Uterus (tissue), 4 donors: ENCODE measurements around the gene STK39. TPM values are rescaled to one million over a fixed set of nuclear protein-coding genes. Genes with fewer than 3 reads are reported as not detected.

Source experiments
- DNase-seq, 2 donors: peaks; one replicate each; pipeline ENCODE4 v3.0.0-alpha.2; 2019 to 2020
- H3K27ac ChIP-seq, 2 donors: fragments of 200-600 bp; sonication (generic); 1 replicate in 1 of 2; 2 replicates in 1 of 2; pipeline ENCODE4 v1.5.1; 2016 to 2018
- H3K27me3 ChIP-seq, 2 donors: fragments of 200-600 bp; sonication (generic); one replicate each; pipeline ENCODE4 v1.5.1; 2018 to 2019; ENCODE audit warnings: control low read depth in 1 of 2
- H3K36me3 ChIP-seq, 2 donors: fragments of 200-600 bp; sonication (generic); one replicate each; pipeline ENCODE4 v1.5.1; 2019; ENCODE audit warnings: control low read depth in 1 of 2
- H3K4me1 ChIP-seq, 2 donors: fragments of 200-600 bp; sonication (generic); one replicate each; pipeline ENCODE4 v1.5.1; 2018 to 2019; ENCODE audit warnings: control low read depth in 1 of 2
- H3K4me3 ChIP-seq, 2 donors: fragments of 200-600 bp; sonication (generic); 1 replicate in 1 of 2; 2 replicates in 1 of 2; pipeline ENCODE4 v1.5.1; 2018 to 2019; ENCODE audit warnings: mild to moderate bottlenecking in 1 of 2
- H3K9me3 ChIP-seq, 2 donors: fragments of 200-600 bp; sonication (generic); one replicate each; pipeline ENCODE4 v1.5.1; 2019; ENCODE audit warnings: control low read depth in 1 of 2
- CTCF ChIP-seq, 4 experiments: fragments of 200-600 bp in 2 of 4; fragments of 450-650 bp in 2 of 4; sonication (generic) in 2 of 4; IDR thresholded peaks; one replicate each; pipeline ENCODE4 v1.5.1; 2016 to 2019; ENCODE audit warnings: antibody characterized with exemption in 4 of 4, mild to moderate bottlenecking in 2 of 4, moderate library complexity in 1 of 4
- POLR2A ChIP-seq, 2 donors: fragments of 450-650 bp; IDR thresholded peaks; one replicate each; pipeline ENCODE4 v1.6.1; 2016; ENCODE audit warnings: antibody characterized with exemption in 2 of 2, mild to moderate bottlenecking in 1 of 2, moderate library complexity in 1 of 2
- intact Hi-C: fragments of 100-400 bp; cut with DNase I; formaldehyde crosslinking; loops from one replicate; pipeline ENCODE4 v1.15.1; 2023; ENCODE audit warnings: low total_unique reads
- total RNA-seq, 4 donors: library from RNA; depleted of rRNA in 3 of 4; stranded (reverse); fragments of >200 nt in 3 of 4; gene quantifications; one replicate each; pipeline versions ENCODE4 v1.1.0 to v1.2.4, GENCODE V29; 2014 to 2023
- donor health status: DM: yes; HTN: yes; CAD: no.

STK39 gene
- total RNA-seq, 4 donors from 2014 or later: 5.0 to 23.6 (median 9.8) TPM

DNA sequence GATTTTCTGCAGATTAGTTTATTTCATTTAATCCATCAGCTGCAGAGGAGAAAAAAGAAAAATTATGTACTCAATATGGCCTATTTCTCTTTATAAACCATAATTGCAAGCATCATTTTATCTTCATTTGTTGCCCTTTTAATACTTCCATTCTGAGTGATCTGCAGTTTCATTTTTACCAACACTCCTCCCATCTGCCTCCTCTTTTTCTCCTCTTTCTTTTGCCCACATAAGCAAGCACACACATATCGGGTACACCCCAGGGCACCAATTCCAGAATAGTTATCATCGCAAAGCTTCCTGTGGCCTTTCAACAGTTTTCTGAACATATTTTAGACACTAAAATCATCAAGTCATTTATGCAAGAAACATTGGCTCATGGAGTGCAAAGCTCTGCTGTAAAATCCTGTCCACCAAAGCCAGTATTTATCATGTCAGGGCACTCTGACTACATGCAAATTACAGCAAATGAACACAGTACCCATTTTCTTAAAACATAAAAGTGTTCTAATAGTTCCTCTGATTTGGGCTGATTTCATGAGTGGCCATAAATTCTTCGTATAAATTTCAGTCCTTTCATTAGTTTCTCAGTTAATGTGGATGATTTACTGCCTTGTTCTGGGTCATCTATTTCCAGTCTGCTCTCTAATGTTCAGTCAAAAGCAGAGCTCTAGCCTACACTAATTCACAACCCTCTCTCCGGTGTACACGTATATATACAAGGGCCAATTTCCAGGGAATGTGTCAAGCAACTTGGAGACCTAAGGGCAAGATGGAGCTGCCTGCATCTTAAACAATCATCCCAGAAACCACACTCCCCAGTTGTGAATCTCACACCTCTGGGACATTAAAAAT, 281.3 kb downstream of the STK39 start:
- H3K27ac ChIP-seq: no peak overlapping the region
- no peak for TF ChIP-seq POLR2A (IDR thresholded peaks at IDR 0.05)
- no peak for TF ChIP-seq CTCF (IDR thresholded peaks at IDR 0.05)
- DNase-seq: no peak
- intact Hi-C loops: no loop called here
- no peaks in the 10 kb centered on the region for H3K27me3 ChIP-seq
- H3K4me3 ChIP-seq: no peak overlapping the region
- no peaks in the 10 kb centered on the region for H3K36me3 ChIP-seq
- H3K9me3 ChIP-seq: no peaks in the 10 kb centered on the region
- H3K4me1 ChIP-seq: no peaks in the 10 kb centered on the region

GRCh38 chr2:167964650-167965413, 282.6 kb downstream of the STK39 start:
- intact Hi-C loops: no loop called here
- H3K27me3 ChIP-seq: no peaks in the 10 kb centered on the region
- no peak overlapping the region for H3K27ac ChIP-seq
- H3K4me1 ChIP-seq: no peaks in the 10 kb centered on the region
- H3K4me3 ChIP-seq: no peak overlapping the region
- DNase-seq: no peak
- no peaks in the 10 kb centered on the region for H3K9me3 ChIP-seq
- no peak for TF ChIP-seq CTCF (IDR thresholded peaks at IDR 0.05)
- TF ChIP-seq POLR2A (IDR thresholded peaks at IDR 0.05): no peak
- no peaks in the 10 kb centered on the region for H3K36me3 ChIP-seq

DNA sequence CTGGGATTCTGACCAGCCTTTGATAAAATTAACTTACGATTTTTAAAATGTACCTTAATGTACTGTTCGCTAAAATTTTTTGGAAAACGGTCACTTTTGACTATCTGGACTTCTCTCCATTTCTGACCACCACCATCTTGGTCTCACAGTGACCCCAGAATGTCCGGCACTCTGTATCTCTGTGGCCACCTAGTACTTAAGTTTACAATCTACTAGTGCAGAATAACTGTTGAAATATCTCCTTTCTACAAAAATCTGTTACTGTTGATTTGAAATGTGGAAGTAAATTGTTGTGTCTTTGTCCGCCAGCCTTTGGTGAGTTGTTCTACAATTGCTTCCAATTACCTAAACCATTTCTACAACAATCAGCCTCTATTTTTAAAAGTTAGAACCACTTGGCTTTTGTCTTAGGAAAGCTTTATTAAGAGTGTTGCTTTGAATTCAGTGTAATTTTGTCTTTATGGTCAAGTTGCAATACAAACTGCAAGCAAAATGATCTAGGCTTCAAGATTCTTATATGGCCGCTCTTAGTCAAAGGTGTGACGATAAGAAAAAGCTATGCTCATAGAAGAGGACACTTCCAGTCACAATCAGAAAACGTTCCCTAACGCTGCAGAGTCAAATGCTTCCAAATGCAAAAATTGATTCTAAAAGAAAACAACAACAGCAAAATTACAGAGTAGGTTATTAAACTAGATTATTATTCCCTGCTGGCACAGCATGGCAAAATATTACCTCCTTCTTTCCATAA, 283.3 kb downstream of the STK39 start:
- TF ChIP-seq CTCF (IDR thresholded peaks at IDR 0.05) (no peak), POLR2A (IDR thresholded peaks at IDR 0.05) (no peak)
- no peaks in the 10 kb centered on the region for H3K36me3 ChIP-seq
- H3K4me3 ChIP-seq: no peak overlapping the region
- no peak for DNase-seq
- no peaks in the 10 kb centered on the region for H3K4me1 ChIP-seq
- H3K27ac ChIP-seq: no peak overlapping the region
- no peaks in the 10 kb centered on the region for H3K9me3 ChIP-seq
- no peaks in the 10 kb centered on the region for H3K27me3 ChIP-seq
- intact Hi-C loops: no loop called here

DNA sequence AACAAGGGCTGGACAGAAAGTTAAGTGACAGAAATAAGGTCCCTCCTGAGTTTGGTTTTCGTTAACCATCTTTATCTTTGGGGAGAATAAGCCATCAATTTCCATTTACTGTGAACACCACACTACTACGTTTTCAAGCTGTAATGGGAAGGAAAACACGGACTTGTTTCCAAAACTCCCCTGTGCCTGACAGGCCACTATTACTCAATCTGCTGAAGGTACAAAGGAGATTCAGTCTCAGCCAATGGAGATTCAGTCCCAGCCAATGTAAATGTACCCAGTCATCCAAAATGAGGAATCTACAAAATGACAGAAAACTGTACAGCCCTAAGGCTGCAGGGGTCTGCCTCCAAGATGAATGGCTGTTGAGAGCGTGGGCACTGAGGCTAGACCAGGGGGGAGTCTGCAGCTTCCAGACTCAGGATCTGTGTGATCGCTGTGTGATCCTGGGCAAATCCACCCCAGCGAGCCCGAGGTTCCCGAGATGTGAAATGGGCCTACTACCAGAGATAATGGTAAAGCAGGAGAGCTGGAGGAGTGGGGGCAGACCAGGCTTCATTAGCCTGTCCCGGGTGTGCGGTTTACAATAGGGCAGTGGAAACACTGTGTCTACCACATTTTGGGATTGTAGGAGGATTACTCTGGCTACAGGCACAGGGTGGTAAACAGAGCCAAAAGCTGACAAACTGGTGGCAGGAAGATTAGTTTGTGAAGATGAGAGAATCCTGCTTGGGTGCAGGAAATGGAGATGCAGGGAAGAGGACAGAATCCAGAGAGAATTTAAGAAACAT, 284.8 kb downstream of the STK39 start:
- no peaks in the 10 kb centered on the region for H3K36me3 ChIP-seq
- no peaks in the 10 kb centered on the region for H3K4me1 ChIP-seq
- no peaks in the 10 kb centered on the region for H3K9me3 ChIP-seq
- intact Hi-C loops: no loop called here
- H3K27ac ChIP-seq: no peak overlapping the region
- DNase-seq: no peak
- TF ChIP-seq POLR2A (IDR thresholded peaks at IDR 0.05) (no peak), CTCF (IDR thresholded peaks at IDR 0.05) (no peak)
- H3K27me3 ChIP-seq: no peaks in the 10 kb centered on the region
- no peak overlapping the region for H3K4me3 ChIP-seq
